A549 (cell line): ENCODE results near the gene GREM1. TPM values are rescaled to one million over a fixed set of nuclear protein-coding genes. Genes with fewer than 3 reads are reported as not detected.

Source experiments
- ATAC-seq, 2 experiments: fragments of 200-7000 bp in 1 of 2; fragments of >200 bp in 1 of 2; cut with Nextera tagmentation in 1 of 2; cut with Tn5 transposase in 1 of 2; 3 replicates each; pipeline versions ENCODE4 v1.8.0 to v1.9.1; 2018 to 2020; ENCODE audit warnings: mild to moderate bottlenecking in 1 of 2, moderate library complexity in 1 of 2
- CTCF ChIA-PET: fragments of 300-600 bp; sonication (Branson Sonifier 250); formaldehyde crosslinking; extraction: SDS; loops from one replicate; lab custom pipeline; 2021; ENCODE audit warnings: antibody characterized with exemption, inconsistent platforms; lab: Yijun Ruan, JAX
- POLR2A ChIA-PET: fragments of 350-600 bp; formaldehyde crosslinking; extraction: SDS; loops from one replicate; lab custom pipeline; 2021; ENCODE audit warnings: antibody characterized with exemption, inconsistent platforms; lab: Yijun Ruan, JAX
- DNase-seq, 2 experiments: peaks; one replicate each; pipeline versions ENCODE4 v3.0.0 to v3.0.0-alpha.2; 2011 to 2016; ENCODE audit warnings: low read depth in 1 of 2, low spot score in 1 of 2
- FAIRE-seq: peaks from 2 replicates; lab custom pipeline; 2011; peaks lifted over from hg19 to GRCh38; lab: Jason Lieb, UNC
- H3K27ac ChIP-seq, 2 experiments: fragments of >200 bp; sonication (Bioruptor Twin); formaldehyde crosslinking; 3 replicates each; pipeline ENCODE4 v1.5.1; 2016 to 2017
- H3K4me1 ChIP-seq: fragments of >200 bp; sonication (Bioruptor Twin); formaldehyde crosslinking; 3 replicates; pipeline ENCODE4 v1.6.1; 2016
- H3K4me2 ChIP-seq: fragments of >200 bp; sonication (Bioruptor Twin); formaldehyde crosslinking; 3 replicates; pipeline ENCODE4 v1.6.1; 2016
- H3K4me3 ChIP-seq: fragments of >200 bp; sonication (Bioruptor Twin); formaldehyde crosslinking; 3 replicates; pipeline ENCODE4 v1.5.1; 2016
- H3K9me3 ChIP-seq: fragments of >200 bp; sonication (Bioruptor Twin); formaldehyde crosslinking; 3 replicates; pipeline ENCODE4 v1.6.1; 2016
- BHLHE40 ChIP-seq: IDR thresholded peaks from 2 replicates; pipeline ENCODE4 v1.6.1; 2012; ENCODE audit warnings: low read depth, low read length, inconsistent platforms
- CBX2 ChIP-seq: fragments of 200-600 bp; sonication (generic); IDR thresholded peaks from 2 replicates; pipeline ENCODE4 v1.6.1; 2016; ENCODE audit warnings: low read depth, mild to moderate bottlenecking, borderline replicate concordance
- CBX8 ChIP-seq: fragments of 200-600 bp; sonication (generic); IDR thresholded peaks from 2 replicates; pipeline ENCODE4 v1.6.1; 2016
- EHF ChIP-seq: fragments of 250-450 bp; sonication (Bioruptor Pico); IDR thresholded peaks from 2 replicates; pipeline ENCODE4 v1.5.0; 2020; ENCODE audit warnings: mild to moderate bottlenecking
- FOSB ChIP-seq: fragments of 250-450 bp; sonication (Bioruptor Pico); IDR thresholded peaks from 2 replicates; pipeline ENCODE4 v1.5.0; 2020; ENCODE audit warnings: mild to moderate bottlenecking, moderate library complexity
- FOSL2 ChIP-seq, 2 experiments: fragments of 450-650 bp in 1 of 2; fragments of >200 bp in 1 of 2; sonication (Bioruptor Twin) in 1 of 2; formaldehyde crosslinking; IDR thresholded peaks; 2 replicates each; pipeline versions ENCODE4 v1.5.0 to v1.6.1; 2016 to 2020; ENCODE audit warnings: mild to moderate bottlenecking in 1 of 2, moderate library complexity in 1 of 2
- HES2 ChIP-seq: fragments of >200 bp; sonication (Bioruptor Twin); formaldehyde crosslinking; IDR thresholded peaks from 2 replicates; pipeline ENCODE4 v1.6.1; 2016
- HMGXB4 ChIP-seq: fragments of 250-450 bp; sonication (Bioruptor Pico); IDR thresholded peaks from 2 replicates; pipeline ENCODE4 v1.5.0; 2021; ENCODE audit warnings: mild to moderate bottlenecking, moderate library complexity, borderline replicate concordance
- HOXB5 ChIP-seq: fragments of 250-450 bp; sonication (Bioruptor Pico); IDR thresholded peaks from 2 replicates; pipeline ENCODE4 v1.5.0; 2020; ENCODE audit warnings: mild to moderate bottlenecking, moderate library complexity
- JUN ChIP-seq, 2 experiments: fragments of >200 bp; sonication (Bioruptor Twin); formaldehyde crosslinking; IDR thresholded peaks; 2 replicates in 1 of 2; 3 replicates in 1 of 2; pipeline ENCODE4 v1.6.1; 2016 to 2017
- JUNB ChIP-seq: fragments of >200 bp; sonication (Bioruptor Twin); formaldehyde crosslinking; IDR thresholded peaks from 2 replicates; pipeline ENCODE4 v1.6.1; 2016
- KDM5A ChIP-seq: fragments of 200-600 bp; sonication (generic); IDR thresholded peaks from 2 replicates; pipeline ENCODE4 v1.6.1; 2016; ENCODE audit warnings: antibody characterized with exemption, mild to moderate bottlenecking
- MAX ChIP-seq: IDR thresholded peaks from 2 replicates; pipeline ENCODE4 v1.6.1; 2012
- MAZ ChIP-seq: fragments of 150-350 bp; IDR thresholded peaks from 2 replicates; pipeline ENCODE4 v1.6.1; 2014; ENCODE audit warnings: antibody characterized with exemption, low read depth, low read length, borderline replicate concordance
- NFE2L2 ChIP-seq: fragments of 150-350 bp; conservative IDR thresholded peaks from 2 replicates; pipeline ENCODE4 v1.6.1; 2014; ENCODE audit warnings: low read length
- NPAS2 ChIP-seq: fragments of 250-450 bp; sonication (Bioruptor Pico); IDR thresholded peaks from 2 replicates; pipeline ENCODE4 v1.8.0; 2022; ENCODE audit warnings: mild to moderate bottlenecking, moderate library complexity, borderline replicate concordance
- NR3C1 ChIP-seq: fragments of >200 bp; sonication (Bioruptor Twin); formaldehyde crosslinking; IDR thresholded peaks from 3 replicates; pipeline ENCODE4 v1.6.1; 2017
- PBX3 ChIP-seq: IDR thresholded peaks from 2 replicates; pipeline ENCODE4 v1.6.1; 2012
- POLR2AphosphoS2 ChIP-seq: conservative IDR thresholded peaks from 2 replicates; pipeline ENCODE4 v1.6.1; 2012; ENCODE audit warnings: low read length, improper control_type of control experiment, inconsistent platforms
- RARB ChIP-seq: fragments of 250-450 bp; sonication (Bioruptor Pico); IDR thresholded peaks from 2 replicates; pipeline ENCODE4 v1.8.0; 2021; ENCODE audit warnings: mild to moderate bottlenecking, moderate library complexity
- RNF2 ChIP-seq: fragments of 200-600 bp; sonication (generic); IDR thresholded peaks from 2 replicates; pipeline ENCODE4 v1.6.1; 2016; ENCODE audit warnings: low read depth, mild to moderate bottlenecking, antibody characterized with exemption, moderate library complexity, borderline replicate concordance
- SREBF2 ChIP-seq: fragments of 450-650 bp; IDR thresholded peaks from 2 replicates; pipeline ENCODE4 v1.6.1; 2014; ENCODE audit warnings: mild to moderate bottlenecking, moderate library complexity
- TP53 ChIP-seq: fragments of 250-450 bp; sonication (Bioruptor Pico); IDR thresholded peaks from 2 replicates; pipeline ENCODE4 v1.5.0; 2021; ENCODE audit warnings: mild to moderate bottlenecking, moderate library complexity
- ZSCAN20 ChIP-seq: fragments of 250-450 bp; sonication (Bioruptor Pico); IDR thresholded peaks from 2 replicates; pipeline ENCODE4 v1.8.0; 2022; ENCODE audit warnings: mild to moderate bottlenecking, moderate library complexity
- WGBS: methylation state at CpG from one replicate; pipeline ENCODE4 v1.1.6; 2017; ENCODE audit errors: missing lambda C conversion rate; 5-methylcytosine and 5-hydroxymethylcytosine counted together
- polyA plus RNA-seq, 4 experiments: library from polyadenylated mRNA; depleted of rRNA in 3 of 4; stranded (reverse); fragments of >200 nt; fragmentation: RNase III in 1 of 4; extraction: RNeasy Plus Mini Kit Qiagen cat#74134 plus additional on column Dnase treatment in 1 of 4; gene quantifications; 2 replicates in 3 of 4; 3 replicates in 1 of 4; pipeline ENCODE4 v1.2.3, GENCODE V29; 2011 to 2017
- TF ChIP-seq, protein P1 (sequence below): fragments of >200 bp; sonication (Bioruptor Twin); formaldehyde crosslinking; IDR thresholded peaks from 3 replicates; pipeline ENCODE4 v1.6.1; 2016

Gene GREM1
- polyA plus RNA-seq, 2 of the 4 experiments (the other 2 are of a cell fraction), result 4.4 to 10.5 TPM

DNA sequence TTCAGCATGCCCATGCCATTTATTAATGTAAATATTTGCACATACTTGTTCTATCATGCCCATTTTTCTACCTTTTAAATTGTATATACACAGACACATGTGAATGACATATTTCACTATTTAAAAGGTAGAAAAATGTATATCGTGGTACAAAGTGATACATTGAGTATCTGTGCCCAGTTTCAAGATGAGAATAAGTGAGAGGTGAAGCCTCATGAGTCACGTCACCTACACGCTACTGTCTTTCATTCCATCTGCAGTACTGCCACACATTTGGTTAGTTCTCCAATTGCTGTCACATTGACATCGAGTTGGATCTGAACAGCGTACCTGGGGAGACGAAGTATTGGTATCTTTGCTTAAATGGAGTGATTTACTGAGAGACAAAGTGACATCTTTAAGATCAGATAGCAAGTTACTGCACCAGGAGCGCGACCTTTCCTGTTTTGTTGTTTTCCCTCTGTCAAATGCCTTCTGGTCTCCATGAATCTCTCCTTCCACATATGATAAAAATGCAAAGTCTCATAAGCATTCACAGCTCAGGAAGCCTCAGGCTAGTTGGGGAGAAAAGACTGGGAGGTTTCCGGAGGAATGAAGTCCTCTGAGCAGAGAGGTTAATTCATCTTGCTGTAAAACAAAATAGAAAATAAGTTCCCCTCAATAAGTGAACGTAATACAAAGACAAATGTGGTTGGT, 12.0 kb downstream of the GREM1 start (continued):
- no peak for TF ChIP-seq TP53 (CRISPR knock-in tag)
- TF ChIP-seq JUN (IDR thresholded peaks at IDR 0.05), result no peak
- TF ChIP-seq PBX3, result no peak
- no peak for TF ChIP-seq SREBF2
- no peak for TF ChIP-seq NR3C1
- TF ChIP-seq ZSCAN20 (CRISPR knock-in tag), result no peak
- no peak for TF ChIP-seq BHLHE40
- no peak for TF ChIP-seq JUNB

- ATAC-seq (no peak), FAIRE-seq (no peak)
- Histone ChIP-seq H3K27ac (no peak overlapping the region), H3K4me1 (no peaks in the 10 kb centered on the region), H3K4me2 (no peak overlapping the region), H3K4me3 (no peak overlapping the region)
- POLR2A ChIA-PET, result no interaction called here
- WGBS, result 89% methylated on average over 23 of the region's 27 CpGs
- CTCF ChIA-PET, result interaction anchor here (1.3 kb wide), 1 partner anchor 15 kb away, joined by 4 read pairs; no protein-coding TSS in a partner anchor
- no peak for TF ChIP-seq BHLHE40
- TF ChIP-seq FOSB (CRISPR knock-in tag), result no peak
- TF ChIP-seq FOSL2 (IDR thresholded peaks at IDR 0.05), result no peak
- TF ChIP-seq FOSL2 (CRISPR knock-in tag; IDR thresholded peaks at IDR 0.05), result no peak
- TF ChIP-seq HMGXB4 (CRISPR knock-in tag), result no peak
- TF ChIP-seq MAX, result no peak
- TF ChIP-seq EHF (CRISPR knock-in tag), result no peak
- TF ChIP-seq TP53 (CRISPR knock-in tag), result no peak
- TF ChIP-seq CBX2, result no peak
- TF ChIP-seq HOXB5 (CRISPR knock-in tag), result no peak
- TF ChIP-seq RARB, result no peak
- TF ChIP-seq MAZ, result no peak
- no peak for TF ChIP-seq NFE2L2
- no peak for TF ChIP-seq KDM5A
- TF ChIP-seq, all 56 proteins: peak for 0
- peaks cover 5% of the 10 kb centered on the region; the same call in 1 of the 3 replicates for H3K9me3 ChIP-seq
- DNase-seq, result no peak
Measured at GRCh38 chr15:32730677-32731654, 13.2 kb downstream of the GREM1 start.

DNA sequence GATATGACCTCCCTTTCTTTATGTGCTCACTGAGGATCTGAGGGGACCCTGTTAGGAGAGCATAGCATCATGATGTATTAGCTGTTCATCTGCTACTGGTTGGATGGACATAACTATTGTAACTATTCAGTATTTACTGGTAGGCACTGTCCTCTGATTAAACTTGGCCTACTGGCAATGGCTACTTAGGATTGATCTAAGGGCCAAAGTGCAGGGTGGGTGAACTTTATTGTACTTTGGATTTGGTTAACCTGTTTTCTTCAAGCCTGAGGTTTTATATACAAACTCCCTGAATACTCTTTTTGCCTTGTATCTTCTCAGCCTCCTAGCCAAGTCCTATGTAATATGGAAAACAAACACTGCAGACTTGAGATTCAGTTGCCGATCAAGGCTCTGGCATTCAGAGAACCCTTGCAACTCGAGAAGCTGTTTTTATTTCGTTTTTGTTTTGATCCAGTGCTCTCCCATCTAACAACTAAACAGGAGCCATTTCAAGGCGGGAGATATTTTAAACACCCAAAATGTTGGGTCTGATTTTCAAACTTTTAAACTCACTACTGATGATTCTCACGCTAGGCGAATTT, 14.9 kb downstream of the GREM1 start:
- peak; percentile 23 for FAIRE-seq

More for the DNA sequence above, 14.9 kb downstream of the GREM1 start:
- TF ChIP-seq CBX8 (peak; percentile 97), HES2 (no peak), POLR2AphosphoS2 (no peak), EHF (CRISPR knock-in tag) (no peak), RNF2 (0 out of 2 replicates have a peak, but pooled peaks have one; percentile 87), NPAS2 (CRISPR knock-in tag) (no peak)
- TF ChIP-seq, protein P1, sequence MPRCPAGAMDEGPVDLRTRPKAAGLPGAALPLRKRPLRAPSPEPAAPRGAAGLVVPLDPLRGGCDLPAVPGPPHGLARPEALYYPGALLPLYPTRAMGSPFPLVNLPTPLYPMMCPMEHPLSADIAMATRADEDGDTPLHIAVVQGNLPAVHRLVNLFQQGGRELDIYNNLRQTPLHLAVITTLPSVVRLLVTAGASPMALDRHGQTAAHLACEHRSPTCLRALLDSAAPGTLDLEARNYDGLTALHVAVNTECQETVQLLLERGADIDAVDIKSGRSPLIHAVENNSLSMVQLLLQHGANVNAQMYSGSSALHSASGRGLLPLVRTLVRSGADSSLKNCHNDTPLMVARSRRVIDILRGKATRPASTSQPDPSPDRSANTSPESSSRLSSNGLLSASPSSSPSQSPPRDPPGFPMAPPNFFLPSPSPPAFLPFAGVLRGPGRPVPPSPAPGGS, result no peak
- ChIA-PET POLR2A (no interaction called here), CTCF (interaction anchor here (1.3 kb wide), 1 partner anchor 16 kb away, joined by 4 read pairs; no protein-coding TSS in a partner anchor)
- Histone ChIP-seq H3K4me3 (no peak overlapping the region), H3K9me3 (peaks cover 5% of the 10 kb centered on the region; the same call in 1 of the 3 replicates), H3K4me1 (no peaks in the 10 kb centered on the region), H3K4me2 (no peak overlapping the region), H3K27ac (no peak overlapping the region)
- 68% methylated on average over 6 of the region's 6 CpGs for WGBS
- ATAC-seq (no peak), DNase-seq (no peak)
